ENCODE data around the gene RNF123.
"Not testable (repeated sequence)": the region's sequence is repeated elsewhere in the genome, so short reads cannot be mapped to it uniquely, and the experiment has no call there.

The RNF123 gene

GRCh38 chr3:49687424-49687795 is 1.9 kb upstream of the RNF123 start:
- DNase-seq (ENCODE audit: low read depth in 2 of 2); H3K4me3 ChIP-seq (replicated peaks in 1 of 2; ENCODE audit: low read depth in 2 of 2, low read length in 2 of 2): not testable (repeated sequence)

- DNase-seq (ENCODE audit: low read depth in 2 of 2): not testable (repeated sequence)
- H3K4me3 ChIP-seq (replicated peaks in 1 of 2; ENCODE audit: low read depth in 2 of 2, low read length in 2 of 2): peak overlapping the region; percentile 74 to 98
These were observed 865 bp upstream of the RNF123 start for GRCh38 chr3:49688338-49689045.

- not testable (repeated sequence) for DNase-seq (ENCODE audit: low read depth in 2 of 2)
- peak overlapping the region; percentile 74 to 98 for H3K4me3 ChIP-seq (replicated peaks in 1 of 2; ENCODE audit: low read depth in 2 of 2, low read length in 2 of 2)
These were observed 709 bp downstream of the RNF123 start for GRCh38 chr3:49689908-49690624.

DNA sequence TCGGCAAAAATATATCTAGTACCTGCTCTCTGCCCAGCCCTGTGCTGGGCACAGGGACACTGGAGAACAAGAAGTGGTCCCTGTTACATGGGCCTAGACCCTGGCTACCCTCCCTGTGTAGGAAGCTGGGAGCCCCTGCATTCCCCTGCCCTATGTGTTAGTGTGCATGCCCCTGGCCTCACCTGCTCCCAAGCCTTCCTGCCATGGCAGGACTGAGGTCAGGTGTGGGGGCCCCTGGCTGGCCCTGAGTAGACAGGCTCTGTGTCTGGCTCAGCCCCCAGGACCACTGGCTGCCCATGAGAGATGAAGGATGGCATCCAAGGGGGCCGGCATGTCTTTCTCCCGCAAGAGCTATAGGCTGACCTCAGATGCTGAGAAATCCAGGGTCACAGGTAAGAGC is 1.5 kb downstream of the RNF123 start:
- DNase-seq (ENCODE audit: low read depth in 2 of 2); H3K4me3 ChIP-seq (replicated peaks in 1 of 2; ENCODE audit: low read depth in 2 of 2, low read length in 2 of 2): not testable (repeated sequence)

- H3K4me3 ChIP-seq (replicated peaks in 1 of 2; ENCODE audit: low read depth in 2 of 2, low read length in 2 of 2); DNase-seq (ENCODE audit: low read depth in 2 of 2): not testable (repeated sequence)
These were observed 2.1 kb downstream of the RNF123 start for GRCh38 chr3:49691481-49691880.

DNA sequence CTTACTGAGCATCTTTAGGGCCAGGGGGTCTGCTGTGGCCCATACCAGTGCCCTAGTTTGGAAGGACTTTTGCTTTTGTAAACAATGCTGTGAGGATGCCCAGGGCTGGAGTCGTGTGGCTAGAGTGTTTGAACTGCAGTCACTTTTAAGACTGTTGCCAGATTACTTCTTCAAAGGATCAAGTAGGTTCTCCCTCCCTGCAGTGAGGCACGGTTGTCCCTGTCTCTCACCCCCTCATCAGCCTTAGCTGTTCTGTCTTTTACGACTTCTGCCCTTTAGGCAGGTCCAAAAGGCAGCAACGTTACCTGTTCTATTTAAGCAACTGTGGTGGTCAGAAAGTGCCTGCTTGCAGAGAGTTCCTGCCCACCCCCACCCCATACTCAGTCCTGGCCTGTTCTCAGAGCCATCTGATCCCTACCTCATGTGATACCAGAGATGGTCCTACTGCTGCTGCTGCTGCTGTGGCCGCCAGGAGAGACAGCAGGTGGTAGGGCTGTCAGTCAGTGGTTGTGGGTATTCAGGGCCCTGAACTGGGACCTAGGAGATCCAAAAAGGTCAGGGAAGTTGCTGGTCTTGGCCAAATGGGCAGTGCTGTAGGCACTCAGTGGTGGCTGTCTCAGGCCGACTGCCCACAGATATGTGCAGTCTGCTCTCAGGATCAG is 5.2 kb downstream of the RNF123 start:
- not testable (repeated sequence) for H3K4me3 ChIP-seq (replicated peaks in 1 of 2; ENCODE audit: low read depth in 2 of 2, low read length in 2 of 2); DNase-seq (ENCODE audit: low read depth in 2 of 2)

DNA sequence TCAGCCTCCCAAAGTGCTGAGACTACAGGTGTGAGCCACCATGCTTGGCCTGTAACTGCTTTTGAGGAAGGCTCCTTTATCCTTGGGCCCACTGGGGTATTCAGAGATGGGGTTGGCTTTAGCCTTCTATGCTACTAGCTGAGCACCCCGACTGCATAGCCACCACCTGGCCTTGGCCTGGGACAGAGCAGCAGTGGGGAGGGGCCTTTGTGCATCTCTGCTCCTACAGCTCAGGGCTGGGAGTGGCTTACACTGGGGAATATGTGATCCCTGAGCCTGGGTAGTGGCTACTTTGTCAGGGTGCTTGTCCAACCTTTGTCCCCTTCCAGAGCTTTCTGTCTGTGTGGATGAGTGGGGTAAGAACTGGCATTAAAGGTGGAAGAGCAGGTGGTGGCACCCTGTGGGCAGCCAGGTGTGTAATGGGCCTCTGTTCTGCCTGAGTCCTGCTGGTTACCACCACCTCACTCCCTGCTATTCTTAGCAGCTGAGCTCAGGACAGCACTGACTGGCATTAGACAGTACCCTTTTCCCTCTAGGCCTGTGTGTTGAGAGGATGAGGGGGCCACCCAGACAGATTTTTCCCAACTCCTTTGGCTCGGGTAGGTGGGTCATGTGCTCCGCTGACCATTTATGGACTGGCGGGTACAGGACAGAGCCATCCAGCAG is 6.1 kb downstream of the RNF123 start:
- DNase-seq (ENCODE audit: low read depth in 2 of 2): not testable (repeated sequence)

DNA sequence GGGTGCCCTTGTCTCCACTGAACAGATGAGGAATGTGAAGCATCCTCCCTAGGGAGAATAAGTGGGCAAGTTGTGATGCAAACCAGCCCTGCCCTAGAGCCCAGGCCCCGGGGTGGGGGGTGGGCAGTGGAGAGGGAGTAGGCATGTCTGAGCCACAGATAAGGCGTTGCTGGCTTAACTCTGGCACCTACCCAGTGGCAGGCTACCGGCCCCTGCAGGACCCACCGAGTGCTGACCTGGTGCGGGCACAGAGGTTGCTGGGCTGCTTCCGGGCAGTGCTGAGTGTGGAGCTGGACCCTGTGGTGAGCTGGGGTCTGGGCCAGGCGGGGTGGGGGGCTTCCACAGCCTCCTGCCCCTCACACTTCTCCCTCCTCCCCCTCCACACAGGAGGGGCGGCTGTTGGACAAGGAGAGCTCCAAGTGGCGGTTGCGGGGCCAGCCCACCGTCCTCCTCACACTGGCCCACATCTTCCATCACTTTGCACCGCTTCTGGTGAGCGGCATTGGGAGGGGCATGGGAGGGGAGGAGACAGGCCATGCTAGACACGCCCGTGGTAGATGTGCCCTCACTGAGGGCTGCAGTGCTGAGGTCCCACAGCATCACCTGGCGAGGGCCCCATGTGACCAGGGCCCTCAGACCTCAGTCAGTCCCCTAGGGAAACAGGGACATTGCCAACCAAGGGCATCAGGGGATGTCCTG is 10.1 kb downstream of the RNF123 start:
- TF ChIP-seq CTCF (IDR thresholded peaks at IDR 0.05; ENCODE audit: low read depth, low read length): no peak
- DNase-seq (ENCODE audit: low read depth in 2 of 2): peak in 1 of 2 donors; percentile 56

More for the DNA sequence above, 6.1 kb downstream of the RNF123 start:
- not testable (repeated sequence) for H3K4me3 ChIP-seq (replicated peaks in 1 of 2; ENCODE audit: low read depth in 2 of 2, low read length in 2 of 2)

GRCh38 chr3:49700014-49700413 is 10.7 kb downstream of the RNF123 start:
- no peak overlapping the region for H3K4me3 ChIP-seq (replicated peaks in 1 of 2; ENCODE audit: low read depth in 2 of 2, low read length in 2 of 2)
- no peak for TF ChIP-seq CTCF (IDR thresholded peaks at IDR 0.05; ENCODE audit: low read depth, low read length)
- no peak for DNase-seq (ENCODE audit: low read depth in 2 of 2)

More for the DNA sequence above, 10.1 kb downstream of the RNF123 start:
- H3K4me3 ChIP-seq (replicated peaks in 1 of 2; ENCODE audit: low read depth in 2 of 2, low read length in 2 of 2): no peak overlapping the region

DNA sequence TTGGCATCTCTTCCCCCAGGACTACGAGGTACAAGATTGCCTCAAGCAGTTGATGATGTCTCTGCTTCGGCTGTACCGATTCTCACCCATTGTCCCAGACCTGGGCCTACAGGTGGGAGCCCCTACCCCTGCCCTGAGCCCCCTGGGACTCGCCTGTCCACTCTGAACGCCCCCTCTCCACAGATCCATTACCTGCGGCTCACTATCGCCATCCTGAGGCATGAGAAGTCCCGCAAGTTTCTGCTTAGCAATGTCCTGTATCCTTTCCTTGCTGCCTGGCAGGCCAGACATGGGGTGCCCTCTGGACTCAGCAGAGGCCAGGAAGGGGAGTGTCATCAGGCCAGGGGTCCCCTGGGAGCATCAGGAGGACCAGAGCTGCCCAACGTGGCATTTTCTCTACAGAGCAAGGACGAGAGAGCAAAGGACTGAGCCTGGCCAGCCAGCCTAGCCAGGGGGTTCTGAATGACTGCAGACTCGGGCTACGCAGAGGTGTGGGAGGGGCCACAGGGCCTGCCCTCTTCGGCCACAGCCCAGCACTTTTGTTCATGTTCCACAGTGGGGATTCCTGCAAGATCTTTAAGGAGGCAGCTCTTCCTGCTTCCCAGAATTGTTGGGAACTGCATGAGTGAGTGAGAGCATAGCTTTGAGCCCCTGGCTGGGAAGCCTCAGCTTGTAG is 11.2 kb downstream of the RNF123 start:
- H3K4me3 ChIP-seq (replicated peaks in 1 of 2; ENCODE audit: low read depth in 2 of 2, low read length in 2 of 2): no peak overlapping the region
- peak; percentile 9 for TF ChIP-seq CTCF (IDR thresholded peaks at IDR 0.05; ENCODE audit: low read depth, low read length)
- no peak for DNase-seq (ENCODE audit: low read depth in 2 of 2)

All from cardiac fibroblast (primary cell).